DOHH2 (cell line): ENCODE data around the gene PF4V1.

ENCODE experiments used
- CTCF ChIP-seq: fragments of 200-600 bp; sonication (generic); IDR thresholded peaks from one replicate; pipeline ENCODE4 v1.5.1; 2014; ENCODE audit warnings: antibody characterized with exemption, mild to moderate bottlenecking, low read depth, low read length; ENCODE audit not compliant: poor library complexity, severe bottlenecking
- EZH2phosphoT487 ChIP-seq: fragments of 200-600 bp; sonication (generic); IDR thresholded peaks from 2 replicates; pipeline ENCODE4 v1.6.1; 2017; ENCODE audit warnings: borderline replicate concordance, mild to moderate bottlenecking, antibody characterized with exemption, low read length, moderate library complexity, mixed read lengths

- no peak for TF ChIP-seq CTCF
- TF ChIP-seq EZH2phosphoT487, result no peak
These were observed 4.8 kb upstream of the PF4V1 start for GRCh38 chr4:73848183-73848777.
